GM12874 (cell line): ENCODE results near the gene KRT78.

Experiments used
- TF ChIP-seq, protein P1 (sequence below): IDR thresholded peaks from 2 replicates; pipeline ENCODE4 v1.5.1; 2011; ENCODE audit warnings: low read depth, mild to moderate bottlenecking, control low read depth, low read length, moderate library complexity; ENCODE audit not compliant: insufficient read depth

KRT78 gene

GRCh38 chr12:52810554-52810953 lies 38.2 kb downstream of the KRT78 start:
- TF ChIP-seq, protein P1, sequence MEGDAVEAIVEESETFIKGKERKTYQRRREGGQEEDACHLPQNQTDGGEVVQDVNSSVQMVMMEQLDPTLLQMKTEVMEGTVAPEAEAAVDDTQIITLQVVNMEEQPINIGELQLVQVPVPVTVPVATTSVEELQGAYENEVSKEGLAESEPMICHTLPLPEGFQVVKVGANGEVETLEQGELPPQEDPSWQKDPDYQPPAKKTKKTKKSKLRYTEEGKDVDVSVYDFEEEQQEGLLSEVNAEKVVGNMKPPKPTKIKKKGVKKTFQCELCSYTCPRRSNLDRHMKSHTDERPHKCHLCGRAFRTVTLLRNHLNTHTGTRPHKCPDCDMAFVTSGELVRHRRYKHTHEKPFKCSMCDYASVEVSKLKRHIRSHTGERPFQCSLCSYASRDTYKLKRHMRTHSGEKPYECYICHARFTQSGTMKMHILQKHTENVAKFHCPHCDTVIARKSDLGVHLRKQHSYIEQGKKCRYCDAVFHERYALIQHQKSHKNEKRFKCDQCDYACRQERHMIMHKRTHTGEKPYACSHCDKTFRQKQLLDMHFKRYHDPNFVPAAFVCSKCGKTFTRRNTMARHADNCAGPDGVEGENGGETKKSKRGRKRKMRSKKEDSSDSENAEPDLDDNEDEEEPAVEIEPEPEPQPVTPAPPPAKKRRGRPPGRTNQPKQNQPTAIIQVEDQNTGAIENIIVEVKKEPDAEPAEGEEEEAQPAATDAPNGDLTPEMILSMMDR: no peak

GRCh38 chr12:52809166-52809565 lies 39.6 kb downstream of the KRT78 start:
- TF ChIP-seq, protein P1: no peak

- TF ChIP-seq, protein P1: no peak
Measured at GRCh38 chr12:52808573-52809160, 40.1 kb downstream of the KRT78 start.

GRCh38 chr12:52807544-52808470 lies 41.0 kb downstream of the KRT78 start:
- TF ChIP-seq, protein P1: no peak

GRCh38 chr12:52806821-52807543 lies 41.8 kb downstream of the KRT78 start:
- TF ChIP-seq, protein P1: no peak

- TF ChIP-seq, protein P1: no peak
Measured at GRCh38 chr12:52806169-52806811, 42.5 kb downstream of the KRT78 start.
